ENCODE results near the gene PLEKHA1.

The PLEKHA1 gene

DNA sequence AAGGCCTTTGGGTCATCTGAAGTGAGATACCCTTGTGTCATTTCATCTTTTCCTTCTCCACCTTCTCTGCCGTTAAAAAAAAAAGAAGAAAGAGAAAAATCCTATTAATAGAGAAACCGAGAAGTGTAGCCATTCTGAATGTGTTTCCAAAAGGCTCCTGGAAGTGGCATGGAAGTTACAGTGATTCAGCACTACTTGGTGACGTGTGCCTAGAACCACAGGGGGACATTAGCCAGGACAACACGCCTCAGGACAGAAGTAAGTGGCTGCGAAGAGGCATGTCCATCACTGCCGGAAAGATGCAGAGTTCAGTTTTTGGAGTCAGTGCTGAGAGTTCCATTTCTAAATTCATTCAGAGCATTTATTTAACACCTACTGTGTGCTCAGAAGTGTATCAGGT lies 93.2 kb downstream of the PLEKHA1 start:
- H3K27ac ChIP-seq (ENCODE audit: low read length), result no peak overlapping the region
- no peak overlapping the region for H3K4me3 ChIP-seq (ENCODE audit: low read length)
- peaks cover 17% of the 10 kb centered on the region for H3K27me3 ChIP-seq (ENCODE audit: control insufficient read depth, insufficient read depth, low read length)
- DNase-seq (ENCODE audit: low read depth, low spot score), result no peak
- peaks cover 2% of the 10 kb centered on the region for H3K4me1 ChIP-seq (ENCODE audit: control insufficient read depth, insufficient read depth, low read length)
- H3K36me3 ChIP-seq (ENCODE audit: control insufficient read depth, insufficient read depth, low read length), result no peaks in the 10 kb centered on the region
- WGBS (ENCODE audit: insufficient coverage, insufficient read length), result no CpG with 5 or more reads among the region's 6 CpGs
- H3K9me3 ChIP-seq (ENCODE audit: control insufficient read depth, insufficient read depth, low read length), result no peaks in the 10 kb centered on the region

GRCh38 chr10:122468307-122468925 lies 93.9 kb downstream of the PLEKHA1 start:
- no peak for DNase-seq (ENCODE audit: low read depth, low spot score)

DNA sequence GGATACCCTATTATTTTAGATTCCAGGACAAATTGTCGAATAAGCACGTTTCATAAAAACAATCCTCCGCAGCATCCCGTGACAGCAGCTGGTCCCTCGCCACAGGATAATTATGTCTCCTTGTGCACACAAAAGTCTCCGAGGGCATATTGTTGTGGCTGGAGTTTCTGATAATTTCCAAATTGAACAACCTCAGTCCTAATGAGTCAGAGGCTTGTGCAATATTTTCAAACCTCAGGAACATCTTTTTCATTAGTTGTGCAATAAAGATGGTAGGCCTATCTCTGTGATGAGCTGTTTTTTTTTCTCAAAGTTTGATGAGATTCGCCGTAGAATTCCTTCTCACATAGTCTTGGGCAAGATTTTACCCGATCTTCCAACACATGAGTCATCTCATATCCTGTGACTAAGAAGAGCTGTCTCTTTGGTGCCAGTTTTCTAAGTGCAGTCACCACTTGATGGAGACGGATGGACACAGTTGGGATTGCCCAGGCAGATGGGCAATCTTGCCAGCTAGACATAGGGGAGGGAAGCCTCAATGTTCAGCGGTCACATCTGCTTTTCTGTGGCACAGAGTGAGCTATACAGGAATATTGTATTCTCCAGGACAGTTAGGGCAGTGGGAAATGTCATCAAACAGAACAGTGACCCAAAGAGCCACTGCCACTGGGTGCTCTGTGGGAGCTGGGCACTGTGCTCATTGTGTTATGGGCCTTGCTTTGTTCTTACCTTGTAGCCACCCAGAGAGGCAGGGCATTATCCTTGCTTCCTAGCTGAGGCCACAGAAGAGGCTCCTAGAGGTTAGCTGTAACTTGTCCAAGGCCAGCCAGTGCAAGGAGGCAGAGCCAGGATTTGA lies 94.6 kb downstream of the PLEKHA1 start:
- H3K36me3 ChIP-seq (ENCODE audit: control insufficient read depth, insufficient read depth, low read length), result no peaks in the 10 kb centered on the region
- peaks cover 4% of the 10 kb centered on the region; the same call in 1 of the 2 replicates for H3K27me3 ChIP-seq (ENCODE audit: control insufficient read depth, insufficient read depth, low read length)
- H3K4me1 ChIP-seq (ENCODE audit: control insufficient read depth, insufficient read depth, low read length), result 0 out of 2 replicates have a peak, but pooled peaks cover under 1% of the 10 kb centered on the region
- WGBS (ENCODE audit: insufficient coverage, insufficient read length), result no CpG with 5 or more reads among the region's 11 CpGs
- H3K9me3 ChIP-seq (ENCODE audit: control insufficient read depth, insufficient read depth, low read length), result no peaks in the 10 kb centered on the region
- DNase-seq (ENCODE audit: low read depth, low spot score), result no peak
- no peak overlapping the region for H3K27ac ChIP-seq (ENCODE audit: low read length)
- H3K4me3 ChIP-seq (ENCODE audit: low read length), result no peak overlapping the region

More at GRCh38 chr10:122468307-122468925, 93.9 kb downstream of the PLEKHA1 start:
- H3K9me3 ChIP-seq (ENCODE audit: control insufficient read depth, insufficient read depth, low read length), result no peaks in the 10 kb centered on the region
- H3K4me3 ChIP-seq (ENCODE audit: low read length), result no peak overlapping the region
- no peak overlapping the region for H3K27ac ChIP-seq (ENCODE audit: low read length)
- H3K36me3 ChIP-seq (ENCODE audit: control insufficient read depth, insufficient read depth, low read length), result no peaks in the 10 kb centered on the region
- no CpG with 5 or more reads among the region's 5 CpGs for WGBS (ENCODE audit: insufficient coverage, insufficient read length)
- H3K4me1 ChIP-seq (ENCODE audit: control insufficient read depth, insufficient read depth, low read length), result no peaks in the 10 kb centered on the region
- H3K27me3 ChIP-seq (ENCODE audit: control insufficient read depth, insufficient read depth, low read length), result peaks cover 10% of the 10 kb centered on the region; the same call in 1 of the 2 replicates

DNA sequence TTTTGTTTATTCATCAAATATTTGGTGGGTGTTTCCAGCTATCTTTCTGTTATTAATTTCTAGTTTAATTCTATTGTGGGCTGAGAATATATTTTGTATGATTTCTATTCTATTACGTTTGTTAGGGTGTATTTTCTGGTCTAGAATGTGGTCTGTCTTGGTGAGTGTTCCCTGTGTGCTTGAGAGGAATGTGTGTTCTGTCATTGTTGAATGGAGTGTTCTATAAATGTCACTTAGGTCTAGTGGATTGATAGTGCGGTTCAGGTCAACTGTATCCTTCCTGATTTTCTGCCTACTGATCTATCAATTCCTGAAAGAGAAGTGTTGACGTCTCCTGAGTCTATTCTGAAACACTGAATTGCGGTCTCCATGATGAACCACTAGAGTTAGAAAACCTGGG lies 95.3 kb downstream of the PLEKHA1 start:
- no peaks in the 10 kb centered on the region for H3K27me3 ChIP-seq (ENCODE audit: control insufficient read depth, insufficient read depth, low read length)
- DNase-seq (ENCODE audit: low read depth, low spot score), result no peak
- H3K36me3 ChIP-seq (ENCODE audit: control insufficient read depth, insufficient read depth, low read length), result no peaks in the 10 kb centered on the region
- H3K4me3 ChIP-seq (ENCODE audit: low read length), result no peak overlapping the region
- no peak overlapping the region for H3K27ac ChIP-seq (ENCODE audit: low read length)
- no CpG with 5 or more reads among the region's 4 CpGs for WGBS (ENCODE audit: insufficient coverage, insufficient read length)
- peaks cover 3% of the 10 kb centered on the region; the same call in 1 of the 2 replicates for H3K4me1 ChIP-seq (ENCODE audit: control insufficient read depth, insufficient read depth, low read length)
- H3K9me3 ChIP-seq (ENCODE audit: control insufficient read depth, insufficient read depth, low read length), result no peaks in the 10 kb centered on the region

DNA sequence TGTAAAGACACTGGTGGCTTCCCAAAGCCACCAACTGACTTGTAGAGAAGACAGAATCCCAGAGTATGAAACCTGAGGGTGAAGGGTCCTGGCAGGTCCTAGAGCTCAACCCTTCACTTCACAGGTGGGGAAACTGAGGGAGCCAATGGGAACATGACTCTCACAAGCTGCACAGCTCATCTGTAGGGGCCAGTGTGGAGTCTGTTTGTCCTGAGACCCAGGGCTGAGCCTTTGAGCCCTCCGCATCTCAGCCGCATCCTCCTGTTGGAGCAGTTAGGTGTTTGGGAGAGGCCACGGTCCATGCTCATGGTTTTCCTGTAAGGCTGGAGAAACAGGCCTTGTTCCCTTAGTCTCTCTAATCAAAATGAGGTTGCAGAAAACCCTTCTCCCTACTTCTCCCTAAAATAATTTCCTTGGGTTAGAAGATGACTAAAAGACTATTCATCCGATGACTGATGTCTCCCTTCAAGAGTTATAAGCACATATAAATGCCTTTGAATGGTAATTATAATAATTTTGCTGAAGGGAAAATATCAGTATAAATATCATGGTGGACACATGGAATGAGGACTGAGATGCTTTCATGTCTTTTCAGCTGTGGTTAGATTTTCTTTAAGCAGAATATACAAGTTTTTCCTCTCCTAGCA lies 97.1 kb downstream of the PLEKHA1 start:
- H3K27me3 ChIP-seq (ENCODE audit: control insufficient read depth, insufficient read depth, low read length), result no peaks in the 10 kb centered on the region
- DNase-seq (ENCODE audit: low read depth, low spot score), result no peak
- peaks cover 14% of the 10 kb centered on the region for H3K4me1 ChIP-seq (ENCODE audit: control insufficient read depth, insufficient read depth, low read length)
- no peak overlapping the region for H3K27ac ChIP-seq (ENCODE audit: low read length)
- no peaks in the 10 kb centered on the region for H3K9me3 ChIP-seq (ENCODE audit: control insufficient read depth, insufficient read depth, low read length)
- H3K4me3 ChIP-seq (ENCODE audit: low read length), result no peak overlapping the region
- no CpG with 5 or more reads among the region's 4 CpGs for whole genome bisulfite sequencing (ENCODE audit: insufficient coverage, insufficient read length)
- H3K36me3 ChIP-seq (ENCODE audit: control insufficient read depth, insufficient read depth, low read length), result no peaks in the 10 kb centered on the region

DNA sequence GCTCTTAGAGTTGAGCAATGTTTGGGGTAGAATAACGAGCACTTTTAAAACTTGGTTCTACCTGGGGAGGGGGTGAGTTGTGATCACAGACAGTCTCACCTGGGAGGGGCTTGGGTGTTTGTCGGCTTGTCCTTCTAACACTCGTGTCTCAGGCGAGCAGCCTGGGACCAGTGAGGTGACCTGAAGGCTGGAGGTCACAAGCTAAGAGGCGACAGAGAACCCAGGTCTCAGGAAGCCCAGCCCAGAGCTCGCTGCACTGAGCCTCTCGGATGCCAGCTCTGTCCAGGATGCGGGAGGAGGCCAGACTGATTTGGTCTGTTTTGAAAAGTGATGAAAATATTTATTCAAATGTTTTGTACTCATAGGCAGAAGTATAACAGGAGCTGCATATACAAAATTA lies 98.6 kb downstream of the PLEKHA1 start:
- Histone ChIP-seq H3K27me3 (ENCODE audit: control insufficient read depth, insufficient read depth, low read length) (no peaks in the 10 kb centered on the region), H3K4me1 (ENCODE audit: control insufficient read depth, insufficient read depth, low read length) (peaks cover 16% of the 10 kb centered on the region), H3K27ac (ENCODE audit: low read length) (no peak overlapping the region), H3K4me3 (ENCODE audit: low read length) (no peak overlapping the region), H3K36me3 (ENCODE audit: control insufficient read depth, insufficient read depth, low read length) (no peaks in the 10 kb centered on the region), H3K9me3 (ENCODE audit: control insufficient read depth, insufficient read depth, low read length) (no peaks in the 10 kb centered on the region)
- WGBS (ENCODE audit: insufficient coverage, insufficient read length), result no CpG with 5 or more reads among the region's 8 CpGs
- no peak for DNase-seq (ENCODE audit: low read depth, low spot score)

- Histone ChIP-seq H3K36me3 (ENCODE audit: control insufficient read depth, insufficient read depth, low read length) (no peaks in the 10 kb centered on the region), H3K9me3 (ENCODE audit: control insufficient read depth, insufficient read depth, low read length) (no peaks in the 10 kb centered on the region), H3K4me1 (ENCODE audit: control insufficient read depth, insufficient read depth, low read length) (peaks cover 16% of the 10 kb centered on the region), H3K27ac (ENCODE audit: low read length) (no peak overlapping the region), H3K27me3 (ENCODE audit: control insufficient read depth, insufficient read depth, low read length) (no peaks in the 10 kb centered on the region), H3K4me3 (ENCODE audit: low read length) (no peak overlapping the region)
- no CpG with 5 or more reads among the region's 15 CpGs for WGBS (ENCODE audit: insufficient coverage, insufficient read length)
- DNase-seq (ENCODE audit: low read depth, low spot score), result no peak
These were observed 99.8 kb downstream of the PLEKHA1 start for GRCh38 chr10:122474131-122474818.

DNA sequence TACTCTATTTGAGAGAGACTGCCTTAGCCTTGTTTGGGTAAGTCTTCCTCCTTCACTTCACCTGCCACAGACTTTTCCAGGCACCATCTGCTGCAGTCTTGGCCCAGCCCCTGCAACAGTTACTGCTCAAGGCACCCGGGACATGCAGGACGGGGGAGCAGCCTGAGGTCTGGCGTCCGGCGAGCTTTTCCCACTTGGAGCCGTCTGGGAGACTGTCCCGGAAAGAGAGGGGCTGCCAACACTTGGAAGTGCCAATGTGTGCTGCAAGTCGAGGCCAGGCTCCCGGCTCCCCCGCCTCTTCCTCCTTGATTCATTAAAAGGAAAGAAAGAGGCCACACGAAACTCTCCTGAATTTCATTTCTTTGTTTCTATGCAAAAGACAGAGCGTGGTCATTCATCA lies 100.6 kb downstream of the PLEKHA1 start:
- H3K36me3 ChIP-seq (ENCODE audit: control insufficient read depth, insufficient read depth, low read length), result no peaks in the 10 kb centered on the region
- H3K27me3 ChIP-seq (ENCODE audit: control insufficient read depth, insufficient read depth, low read length), result no peaks in the 10 kb centered on the region
- no peak for DNase-seq (ENCODE audit: low read depth, low spot score)
- H3K4me1 ChIP-seq (ENCODE audit: control insufficient read depth, insufficient read depth, low read length), result peaks cover 16% of the 10 kb centered on the region
- no CpG with 5 or more reads among the region's 12 CpGs for WGBS (ENCODE audit: insufficient coverage, insufficient read length)
- H3K9me3 ChIP-seq (ENCODE audit: control insufficient read depth, insufficient read depth, low read length), result no peaks in the 10 kb centered on the region
- no peak overlapping the region for H3K27ac ChIP-seq (ENCODE audit: low read length)
- H3K4me3 ChIP-seq (ENCODE audit: low read length), result no peak overlapping the region

GRCh38 chr10:122475591-122476332 lies 101.3 kb downstream of the PLEKHA1 start:
- Histone ChIP-seq H3K27me3 (ENCODE audit: control insufficient read depth, insufficient read depth, low read length) (no peaks in the 10 kb centered on the region), H3K9me3 (ENCODE audit: control insufficient read depth, insufficient read depth, low read length) (no peaks in the 10 kb centered on the region), H3K27ac (ENCODE audit: low read length) (no peak overlapping the region), H3K4me1 (ENCODE audit: control insufficient read depth, insufficient read depth, low read length) (peaks cover 16% of the 10 kb centered on the region), H3K4me3 (ENCODE audit: low read length) (no peak overlapping the region), H3K36me3 (ENCODE audit: control insufficient read depth, insufficient read depth, low read length) (no peaks in the 10 kb centered on the region)
- no CpG with 5 or more reads among the region's 16 CpGs for WGBS (ENCODE audit: insufficient coverage, insufficient read length)
- DNase-seq (ENCODE audit: low read depth, low spot score), result no peak

All from iPS DF 6.9 (cell line).